K562 (cell line): ENCODE data around the gene NCOA3. TPM values are rescaled to one million over a fixed set of nuclear protein-coding genes. Genes with fewer than 3 reads are reported as not detected.

Source experiments
- ATAC-seq: fragments of 200-7000 bp; cut with Tn5 transposase; 3 replicates; pipeline ENCODE4 v1.9.1; 2020; ENCODE audit warnings: moderate library complexity
- BruUV-seq: library from RNA; stranded (reverse); fragments of 400-500 nt; replicated peaks from 2 replicates; lab custom pipeline; 2021; lab: Mats Ljungman, UMichigan
- CTCF ChIA-PET: fragments of 300-600 bp; formaldehyde crosslinking; extraction: SDS; loops from one replicate; lab custom pipeline; 2021; ENCODE audit warnings: low intra/inter-chr PET ratio; lab: Yijun Ruan, JAX
- POLR2A ChIA-PET: fragments of 300-600, 350-650 bp; sonication (Branson Sonifier 250); formaldehyde crosslinking; extraction: SDS; loops from one replicate; lab custom pipeline; 2021; ENCODE audit warnings: antibody characterized with exemption, inconsistent platforms; lab: Yijun Ruan, JAX
- DNase-seq, 4 experiments: peaks; one replicate each; pipeline versions ENCODE4 v3.0.0 to v3.0.0-alpha.2; 2011 to 2018; ENCODE audit warnings: low spot score in 3 of 4, mixed read lengths in 3 of 4; ENCODE audit errors: extremely low read depth in 1 of 4
- FAIRE-seq: peaks from 2 replicates; lab custom pipeline; 2011; peaks lifted over from hg19 to GRCh38; lab: Jason Lieb, UNC
- H2AFZ ChIP-seq: 2 replicates; pipeline ENCODE4 v1.6.0; 2011; ENCODE audit warnings: low read depth, low read length, control low read depth, inconsistent platforms
- H3K27ac ChIP-seq: fragments of 200-600 bp; 3 replicates; pipeline ENCODE4 v1.8.0; 2011; ENCODE audit warnings: low read depth, mild to moderate bottlenecking, control low read depth, inconsistent platforms, low read length, moderate library complexity, mixed read lengths; ENCODE audit errors: extremely low read depth
- H3K27me3 ChIP-seq, 2 experiments: fragments of 300-600 bp in 1 of 2; 2 replicates in 1 of 2; 3 replicates in 1 of 2; pipeline versions ENCODE4 v1.6.0 to v1.8.0; 2011; ENCODE audit warnings: inconsistent platforms in 2 of 2, low read length in 2 of 2, mild to moderate bottlenecking in 1 of 2, mixed read lengths in 1 of 2, moderate library complexity in 1 of 2; ENCODE audit not compliant: control insufficient read depth in 2 of 2, insufficient read depth in 2 of 2
- H3K36me3 ChIP-seq: fragments of 300-600 bp; 3 replicates; pipeline ENCODE4 v1.8.0; 2011; ENCODE audit warnings: mild to moderate bottlenecking, low read length, inconsistent platforms; ENCODE audit not compliant: control insufficient read depth, insufficient read depth
- H3K4me1 ChIP-seq, 2 experiments: fragments of 200-600 bp in 1 of 2; replicated peaks in 1 of 2; 2 replicates in 1 of 2; 3 replicates in 1 of 2; pipeline versions ENCODE4 v1.5.1 to v1.8.0; 2011; ENCODE audit warnings: inconsistent platforms in 2 of 2, low read length in 2 of 2, mild to moderate bottlenecking in 1 of 2, mixed read lengths in 1 of 2, moderate library complexity in 1 of 2; ENCODE audit not compliant: control insufficient read depth in 2 of 2, insufficient read depth in 2 of 2
- H3K4me2 ChIP-seq: 2 replicates; pipeline ENCODE4 v1.6.1; 2011; ENCODE audit warnings: low read length, control low read depth, inconsistent platforms, mixed read lengths; ENCODE audit not compliant: insufficient read depth
- H3K4me3 ChIP-seq: fragments of 200-600 bp; sonication (generic), shearing (Covaris generic); 2 replicates; pipeline ENCODE4 v1.5.1; 2016; ENCODE audit warnings: control low read depth, inconsistent platforms
- H3K79me2 ChIP-seq: fragments of 200-600 bp; 3 replicates; pipeline ENCODE4 v1.8.0; 2011; ENCODE audit warnings: low read length, inconsistent platforms; ENCODE audit not compliant: control insufficient read depth, insufficient read depth
- H3K9ac ChIP-seq, 2 experiments: 2 replicates each; pipeline versions ENCODE4 v1.6.0 to v1.6.1; 2011; ENCODE audit warnings: low read depth in 2 of 2, low read length in 2 of 2, control low read depth in 1 of 2, inconsistent platforms in 1 of 2, mild to moderate bottlenecking in 1 of 2, mixed read lengths in 1 of 2; ENCODE audit not compliant: insufficient read depth in 1 of 2
- H3K9me1 ChIP-seq: one replicate; pipeline ENCODE4 v1.6.0; 2011; ENCODE audit warnings: inconsistent platforms, mild to moderate bottlenecking, low read length, moderate library complexity; ENCODE audit not compliant: control insufficient read depth, insufficient read depth
- H3K9me3 ChIP-seq: replicated peaks from 2 replicates; pipeline ENCODE4 v1.5.1; 2011; ENCODE audit warnings: low read depth, low read length, inconsistent platforms; ENCODE audit not compliant: control insufficient read depth, insufficient read depth
- H4K20me1 ChIP-seq: replicated peaks from 2 replicates; pipeline ENCODE4 v1.6.1; 2011; ENCODE audit warnings: low read length, inconsistent platforms, mixed read lengths; ENCODE audit not compliant: control insufficient read depth, insufficient read depth
- CC2D1A ChIP-seq: fragments of 450-650 bp; IDR thresholded peaks from 2 replicates; pipeline ENCODE4 v1.6.1; 2017; ENCODE audit warnings: mild to moderate bottlenecking
- CREB1 ChIP-seq, 2 experiments: sonication (generic) in 1 of 2; formaldehyde crosslinking in 1 of 2; IDR thresholded peaks; 2 replicates each; pipeline versions ENCODE4 v1.6.1 to v1.8.0; 2012 to 2022; ENCODE audit warnings: inconsistent platforms in 1 of 2, mild to moderate bottlenecking in 1 of 2, missing genetic modification reagents in 1 of 2, moderate library complexity in 1 of 2
- HOXB6 ChIP-seq: fragments of 250-450 bp; sonication (Bioruptor Pico); IDR thresholded peaks from 2 replicates; pipeline ENCODE4 v1.5.1; 2022; ENCODE audit warnings: mild to moderate bottlenecking, borderline replicate concordance
- KLF1 ChIP-seq: fragments of 450-650 bp; IDR thresholded peaks from 2 replicates; pipeline ENCODE4 v1.6.1; 2016; ENCODE audit warnings: missing genetic modification characterization, missing compliant biosample characterization
- MTF1 ChIP-seq: fragments of 250-450 bp; sonication (Bioruptor Pico); IDR thresholded peaks from 2 replicates; pipeline ENCODE4 v1.9.0; 2021; ENCODE audit warnings: moderate library complexity, mild to moderate bottlenecking, inconsistent platforms, borderline replicate concordance
- NFE2L1 ChIP-seq: fragments of 450-650 bp; IDR thresholded peaks from 2 replicates; pipeline ENCODE4 v1.6.1; 2016; ENCODE audit warnings: missing genetic modification characterization, low read depth, mild to moderate bottlenecking, missing compliant biosample characterization, moderate library complexity, borderline replicate concordance
- RBM34 ChIP-seq: fragments of 200-400 bp; formaldehyde crosslinking; IDR thresholded peaks from 2 replicates; pipeline ENCODE4 v1.6.1; 2018; ENCODE audit warnings: low read length, borderline replicate concordance; ENCODE audit not compliant: insufficient read depth
- RUNX1 ChIP-seq: sonication (generic); IDR thresholded peaks from 2 replicates; pipeline ENCODE4 v1.6.1; 2016; ENCODE audit warnings: antibody characterized with exemption, low read depth
- TCFL5 ChIP-seq: fragments of 250-450 bp; sonication (Bioruptor Pico); conservative IDR thresholded peaks from 2 replicates; pipeline ENCODE4 v1.6.1; 2021; ENCODE audit warnings: mild to moderate bottlenecking, moderate library complexity, matching md5 sums
- ZNF184 ChIP-seq: sonication (generic); formaldehyde crosslinking; IDR thresholded peaks from 2 replicates; pipeline ENCODE4 v1.5.0; 2020; ENCODE audit warnings: missing genetic modification reagents
- ZNF583 ChIP-seq: fragments of 250-450 bp; sonication (Bioruptor Pico); IDR thresholded peaks from 2 replicates; pipeline ENCODE4 v1.4.0; 2020
- WGBS: fragments of 100-300 bp; shearing (Covaris generic); methylation state at CpG from one replicate; pipeline ENCODE4 v1.1.6; 2016; ENCODE audit warnings: low coverage, mixed read lengths; ENCODE audit not compliant: insufficient coverage; ENCODE audit errors: missing lambda C conversion rate; 5-methylcytosine and 5-hydroxymethylcytosine counted together
- in situ Hi-C: fragments of 300-500 bp; cut with MboI; formaldehyde crosslinking; loops from 4 replicates; pipeline ENCODE4 v1.15.0; 2018; ENCODE audit warnings: inconsistent platforms, mixed read lengths
- intact Hi-C: fragments of 100-400 bp; cut with micrococcal nuclease; formaldehyde crosslinking; loops from 2 replicates; pipeline ENCODE4 v1.14.2; 2022
- polyA plus RNA-seq, 8 experiments: library from polyadenylated mRNA; depleted of rRNA in 4 of 8; stranded (reverse) in 5 of 8; unstranded in 3 of 8; fragments of >200 nt; fragmentation: Nextera tagmentation in 2 of 8; fragmentation: Illumina TruSeq in 1 of 8; extraction: Ambion mirVana in 2 of 8; extraction: Trizol in 1 of 8; gene quantifications; 2 replicates each; pipeline versions ENCODE4 v1.2.1 to v1.2.3, GENCODE V29; 2011 to 2014; ENCODE audit warnings: inconsistent platforms in 1 of 8, missing spikeins in 1 of 8
- total RNA-seq, 7 experiments: library from RNA; depleted of rRNA in 6 of 7; stranded (reverse); fragments of >200 nt in 6 of 7; fragmentation: Illumina TruSeq in 2 of 7; extraction: Trizol in 2 of 7; gene quantifications; 2 replicates each; pipeline versions ENCODE4 v1.2.1 to v1.2.3, GENCODE V29; 2011 to 2021; ENCODE audit warnings: low replicate concordance in 1 of 7
- TF ChIP-seq, protein P1 (sequence below): fragments of 250-450 bp; sonication (Bioruptor Pico); IDR thresholded peaks from 2 replicates; pipeline ENCODE4 v1.5.0; 2021; ENCODE audit warnings: mild to moderate bottlenecking, moderate library complexity
- TF ChIP-seq, protein P2 (sequence below): sonication (generic); formaldehyde crosslinking; IDR thresholded peaks from 2 replicates; pipeline ENCODE4 v1.8.0; 2022; ENCODE audit warnings: missing genetic modification reagents, mild to moderate bottlenecking, borderline replicate concordance
- TF ChIP-seq, protein P3 (sequence below): fragments of 250-450 bp; sonication (Bioruptor Pico); IDR thresholded peaks from 2 replicates; pipeline ENCODE4 v1.4.0; 2020; ENCODE audit warnings: borderline replicate concordance
- TF ChIP-seq, protein P4 (sequence below): sonication (generic); formaldehyde crosslinking; IDR thresholded peaks from 2 replicates; pipeline ENCODE4 v1.5.0; 2020; ENCODE audit warnings: missing genetic modification reagents

The NCOA3 gene
- total and polyA plus RNA-seq, 9 of the 15 experiments (the other 6 are each of a cell fraction or from before 2014, with no cell fraction given): 3.2 to 24.3 (median 14.4) TPM

DNA sequence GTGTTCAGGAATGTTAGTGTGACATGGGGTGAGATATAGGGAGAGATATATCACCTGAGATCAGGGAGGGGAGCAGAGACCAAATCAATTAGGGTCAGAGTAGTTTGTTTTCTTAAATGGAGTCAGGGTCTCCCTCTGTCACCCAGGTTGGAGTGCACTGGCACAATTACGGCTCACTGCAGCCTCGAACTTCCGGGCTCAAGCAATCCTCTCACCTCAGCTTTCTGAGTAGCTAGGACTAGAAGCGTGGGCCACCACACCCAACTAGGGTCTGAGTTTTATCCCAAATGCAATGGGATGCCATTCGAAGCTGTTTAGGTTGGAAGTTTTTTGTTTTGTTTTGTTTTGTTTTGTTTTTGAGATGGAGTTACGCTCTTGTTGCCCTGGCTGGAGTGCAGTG is 3.1 kb upstream of the NCOA3 start:
- ATAC-seq (no peak), FAIRE-seq (no peak), DNase-seq (no peak)
- WGBS: 82% methylated on average over 6 of the region's 6 CpGs
- Histone ChIP-seq H3K9me1 (no peaks in the 10 kb centered on the region), H3K79me2 (peaks cover 31% of the 10 kb centered on the region), H3K4me2 (no peak overlapping the region), H4K20me1 (no peaks in the 10 kb centered on the region; the same call in 1 of the 2 replicates), H3K27me3 (no peaks in the 10 kb centered on the region), H3K9me3 (no peaks in the 10 kb centered on the region), H2AFZ (no peak overlapping the region), H3K4me1 (peaks cover 5 to 9% of the 10 kb centered on the region in 2 experiments), H3K36me3 (no peaks in the 10 kb centered on the region), H3K4me3 (no peak overlapping the region), H3K27ac (no peak overlapping the region), H3K9ac (no peak overlapping the region)
- no TSS peak for BruUV-seq
- ChIA-PET CTCF (no interaction called here), POLR2A (interaction anchor here (1.0 kb wide), 1 partner anchor 10 kb away, joined by 4 read pairs; no protein-coding TSS in a partner anchor)
- in situ Hi-C loops (no loop called here), intact Hi-C loops (no loop called here)
- TF ChIP-seq, protein P1, sequence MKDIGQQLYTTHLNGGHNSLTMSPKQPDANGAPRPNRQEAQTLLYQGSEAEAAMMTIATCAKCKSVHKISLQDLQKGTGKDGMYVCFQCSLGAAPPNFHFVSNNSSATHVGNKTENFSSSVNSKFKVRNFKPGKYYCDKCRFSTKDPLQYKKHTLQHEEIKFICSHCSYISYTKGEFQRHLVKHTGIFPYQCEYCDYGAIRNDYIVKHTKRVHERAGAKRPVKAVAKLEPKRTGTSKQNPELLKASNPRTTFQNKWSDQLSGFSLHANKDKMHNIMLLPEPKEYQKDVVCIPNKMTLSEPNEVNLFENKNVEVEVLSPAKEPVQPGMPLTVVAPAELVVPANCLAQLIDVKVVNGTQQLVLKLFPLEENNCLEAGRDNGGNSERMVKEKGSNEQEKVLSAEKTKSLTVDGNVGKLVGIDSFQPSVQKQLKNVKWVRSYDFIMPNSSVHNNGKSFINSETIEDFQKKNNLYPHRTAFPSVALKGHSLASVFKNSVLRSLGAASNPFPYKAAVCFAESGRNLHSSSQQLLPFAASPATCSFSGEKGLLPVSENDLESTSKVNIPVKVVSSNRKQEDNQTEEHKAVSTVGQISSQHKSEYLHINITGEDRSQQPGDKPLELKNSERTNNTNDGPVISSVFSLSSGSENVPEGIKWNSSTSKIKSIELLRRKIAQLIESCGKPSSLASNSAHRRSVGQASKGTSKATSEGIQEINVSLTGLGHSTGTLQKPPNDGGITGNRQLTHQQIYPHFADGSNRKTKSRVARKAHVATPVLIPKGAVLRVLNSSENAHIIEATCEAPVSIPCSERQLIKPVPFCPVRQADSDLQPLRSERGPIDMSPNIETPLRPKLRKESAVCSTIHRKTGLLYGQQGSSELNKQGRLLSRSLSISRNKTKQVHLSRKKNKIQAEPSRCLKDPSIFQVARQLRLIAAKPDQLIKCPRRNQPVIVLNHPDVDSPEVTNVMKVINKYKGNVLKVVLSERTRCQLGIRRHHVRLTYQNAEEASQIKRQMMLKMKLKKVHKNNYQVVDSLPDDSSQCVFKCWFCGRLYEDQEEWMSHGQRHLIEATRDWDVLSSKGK (CRISPR knock-in tag): no peak
- TF ChIP-seq, protein P2, sequence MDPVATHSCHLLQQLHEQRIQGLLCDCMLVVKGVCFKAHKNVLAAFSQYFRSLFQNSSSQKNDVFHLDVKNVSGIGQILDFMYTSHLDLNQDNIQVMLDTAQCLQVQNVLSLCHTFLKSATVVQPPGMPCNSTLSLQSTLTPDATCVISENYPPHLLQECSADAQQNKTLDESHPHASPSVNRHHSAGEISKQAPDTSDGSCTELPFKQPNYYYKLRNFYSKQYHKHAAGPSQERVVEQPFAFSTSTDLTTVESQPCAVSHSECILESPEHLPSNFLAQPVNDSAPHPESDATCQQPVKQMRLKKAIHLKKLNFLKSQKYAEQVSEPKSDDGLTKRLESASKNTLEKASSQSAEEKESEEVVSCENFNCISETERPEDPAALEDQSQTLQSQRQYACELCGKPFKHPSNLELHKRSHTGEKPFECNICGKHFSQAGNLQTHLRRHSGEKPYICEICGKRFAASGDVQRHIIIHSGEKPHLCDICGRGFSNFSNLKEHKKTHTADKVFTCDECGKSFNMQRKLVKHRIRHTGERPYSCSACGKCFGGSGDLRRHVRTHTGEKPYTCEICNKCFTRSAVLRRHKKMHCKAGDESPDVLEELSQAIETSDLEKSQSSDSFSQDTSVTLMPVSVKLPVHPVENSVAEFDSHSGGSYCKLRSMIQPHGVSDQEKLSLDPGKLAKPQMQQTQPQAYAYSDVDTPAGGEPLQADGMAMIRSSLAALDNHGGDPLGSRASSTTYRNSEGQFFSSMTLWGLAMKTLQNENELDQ (CRISPR knock-in tag): no peak
- TF ChIP-seq ZNF184 (CRISPR knock-in tag) (no peak), RBM34 (no peak), HOXB6 (CRISPR knock-in tag) (no peak), TCFL5 (CRISPR knock-in tag) (no peak), CREB1 (IDR thresholded peaks at IDR 0.05) (no peak), CREB1 (CRISPR knock-in tag; IDR thresholded peaks at IDR 0.05) (no peak), NFE2L1 (tag) (no peak), MTF1 (CRISPR knock-in tag) (no peak), CC2D1A (no peak), KLF1 (no peak), ZNF583 (CRISPR knock-in tag) (no peak), RUNX1 (no peak)
- TF ChIP-seq, protein P3, sequence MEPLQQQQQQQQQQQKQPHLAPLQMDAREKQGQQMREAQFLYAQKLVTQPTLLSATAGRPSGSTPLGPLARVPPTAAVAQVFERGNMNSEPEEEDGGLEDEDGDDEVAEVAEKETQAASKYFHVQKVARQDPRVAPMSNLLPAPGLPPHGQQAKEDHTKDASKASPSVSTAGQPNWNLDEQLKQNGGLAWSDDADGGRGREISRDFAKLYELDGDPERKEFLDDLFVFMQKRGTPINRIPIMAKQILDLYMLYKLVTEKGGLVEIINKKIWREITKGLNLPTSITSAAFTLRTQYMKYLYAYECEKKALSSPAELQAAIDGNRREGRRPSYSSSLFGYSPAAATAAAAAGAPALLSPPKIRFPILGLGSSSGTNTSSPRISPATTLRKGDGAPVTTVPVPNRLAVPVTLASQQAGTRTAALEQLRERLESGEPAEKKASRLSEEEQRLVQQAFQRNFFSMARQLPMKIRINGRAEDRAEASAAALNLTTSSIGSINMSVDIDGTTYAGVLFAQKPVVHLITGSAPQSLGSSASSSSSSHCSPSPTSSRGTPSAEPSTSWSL (CRISPR knock-in tag): no peak
- TF ChIP-seq, protein P4, sequence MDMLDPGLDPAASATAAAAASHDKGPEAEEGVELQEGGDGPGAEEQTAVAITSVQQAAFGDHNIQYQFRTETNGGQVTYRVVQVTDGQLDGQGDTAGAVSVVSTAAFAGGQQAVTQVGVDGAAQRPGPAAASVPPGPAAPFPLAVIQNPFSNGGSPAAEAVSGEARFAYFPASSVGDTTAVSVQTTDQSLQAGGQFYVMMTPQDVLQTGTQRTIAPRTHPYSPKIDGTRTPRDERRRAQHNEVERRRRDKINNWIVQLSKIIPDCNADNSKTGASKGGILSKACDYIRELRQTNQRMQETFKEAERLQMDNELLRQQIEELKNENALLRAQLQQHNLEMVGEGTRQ: no peak
